AG09309 (cell line): ENCODE results near the gene APOC1.

Source experiments
- DNase-seq: peaks from one replicate; pipeline ENCODE4 v3.0.0-alpha.2; 2010; ENCODE audit warnings: low read depth
- H3K4me3 ChIP-seq: 2 replicates; pipeline ENCODE4 v1.5.1; 2011; ENCODE audit warnings: mild to moderate bottlenecking, low read depth, low read length, moderate library complexity; ENCODE audit not compliant: control insufficient read depth
- TF ChIP-seq, protein P1 (sequence below): IDR thresholded peaks from 2 replicates; pipeline ENCODE4 v1.5.1; 2011; ENCODE audit warnings: mild to moderate bottlenecking, low read depth, low read length, inconsistent platforms; ENCODE audit not compliant: insufficient read depth, control insufficient read depth; ENCODE audit errors: missing control alignments

APOC1 gene

DNA sequence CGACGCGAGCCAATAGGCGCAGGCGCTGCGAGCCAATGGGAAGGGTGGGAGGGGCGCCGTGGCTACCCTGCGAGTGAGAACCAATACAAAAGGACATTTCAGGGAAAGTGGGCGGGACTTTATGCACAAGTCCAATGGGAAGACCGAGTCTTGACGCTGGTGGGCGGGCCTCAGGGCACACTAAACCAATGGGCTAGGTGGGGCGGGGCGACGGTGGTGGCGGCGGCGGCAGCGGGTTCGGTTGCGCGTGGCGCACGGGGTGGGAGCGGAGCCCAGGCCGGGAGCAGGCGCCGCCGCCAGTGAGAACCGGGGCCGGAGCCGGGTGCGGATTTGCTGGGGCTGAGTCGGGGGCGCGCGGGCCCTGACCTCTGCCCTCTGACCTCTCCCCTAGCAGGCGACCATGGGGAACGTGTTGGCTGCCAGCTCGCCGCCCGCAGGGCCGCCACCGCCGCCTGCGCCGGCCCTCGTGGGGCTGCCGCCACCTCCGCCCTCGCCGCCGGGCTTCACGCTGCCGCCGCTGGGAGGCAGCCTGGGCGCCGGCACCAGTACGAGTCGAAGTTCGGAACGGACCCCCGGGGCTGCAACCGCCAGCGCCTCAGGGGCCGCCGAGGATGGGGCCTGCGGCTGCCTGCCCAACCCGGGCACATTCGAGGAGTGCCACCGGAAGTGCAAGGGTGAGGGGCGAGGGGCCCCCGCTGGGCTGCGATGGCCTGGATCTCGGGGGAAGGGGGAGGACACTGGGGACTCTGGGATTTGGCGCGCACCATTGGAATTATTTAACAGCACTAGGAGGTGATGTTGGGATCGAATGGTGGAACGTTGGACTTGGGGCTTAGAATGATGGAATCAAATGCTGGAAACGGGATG, 23.2 kb upstream of the APOC1 start, which contains the start of gene TOMM40:
Gene TOMM40 (plus strand): TSS at position 239 of the 867 bp plus-strand sequence. CDS start 162 bp downstream, at position 401.
- no peak for DNase-seq
- TF ChIP-seq, protein P1, sequence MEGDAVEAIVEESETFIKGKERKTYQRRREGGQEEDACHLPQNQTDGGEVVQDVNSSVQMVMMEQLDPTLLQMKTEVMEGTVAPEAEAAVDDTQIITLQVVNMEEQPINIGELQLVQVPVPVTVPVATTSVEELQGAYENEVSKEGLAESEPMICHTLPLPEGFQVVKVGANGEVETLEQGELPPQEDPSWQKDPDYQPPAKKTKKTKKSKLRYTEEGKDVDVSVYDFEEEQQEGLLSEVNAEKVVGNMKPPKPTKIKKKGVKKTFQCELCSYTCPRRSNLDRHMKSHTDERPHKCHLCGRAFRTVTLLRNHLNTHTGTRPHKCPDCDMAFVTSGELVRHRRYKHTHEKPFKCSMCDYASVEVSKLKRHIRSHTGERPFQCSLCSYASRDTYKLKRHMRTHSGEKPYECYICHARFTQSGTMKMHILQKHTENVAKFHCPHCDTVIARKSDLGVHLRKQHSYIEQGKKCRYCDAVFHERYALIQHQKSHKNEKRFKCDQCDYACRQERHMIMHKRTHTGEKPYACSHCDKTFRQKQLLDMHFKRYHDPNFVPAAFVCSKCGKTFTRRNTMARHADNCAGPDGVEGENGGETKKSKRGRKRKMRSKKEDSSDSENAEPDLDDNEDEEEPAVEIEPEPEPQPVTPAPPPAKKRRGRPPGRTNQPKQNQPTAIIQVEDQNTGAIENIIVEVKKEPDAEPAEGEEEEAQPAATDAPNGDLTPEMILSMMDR, result no peak
- H3K4me3 ChIP-seq, result peak within 1 kb of the TSS; percentile 89

DNA sequence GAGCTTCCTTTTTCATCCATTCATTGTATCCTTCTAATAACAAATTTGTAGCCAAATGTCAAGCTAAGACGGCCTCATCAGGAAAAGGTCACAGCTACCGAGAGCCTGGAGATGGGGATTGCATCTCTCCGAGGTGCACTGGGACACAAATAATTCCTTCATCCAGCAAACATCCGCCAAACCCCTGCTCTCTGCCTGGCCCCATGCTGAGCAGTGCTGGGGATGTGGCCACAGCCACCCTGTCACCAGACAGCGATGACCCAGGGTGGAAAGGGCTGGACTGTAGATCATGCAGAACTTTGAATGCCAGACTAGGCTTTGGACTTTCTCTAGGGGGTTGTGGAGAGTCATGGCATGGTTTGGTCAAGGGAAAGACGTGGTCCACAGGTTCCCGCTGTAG, 21.5 kb upstream of the APOC1 start:
- TF ChIP-seq, protein P1, result no peak
- DNase-seq, result no peak
- H3K4me3 ChIP-seq, result no peak overlapping the region

DNA sequence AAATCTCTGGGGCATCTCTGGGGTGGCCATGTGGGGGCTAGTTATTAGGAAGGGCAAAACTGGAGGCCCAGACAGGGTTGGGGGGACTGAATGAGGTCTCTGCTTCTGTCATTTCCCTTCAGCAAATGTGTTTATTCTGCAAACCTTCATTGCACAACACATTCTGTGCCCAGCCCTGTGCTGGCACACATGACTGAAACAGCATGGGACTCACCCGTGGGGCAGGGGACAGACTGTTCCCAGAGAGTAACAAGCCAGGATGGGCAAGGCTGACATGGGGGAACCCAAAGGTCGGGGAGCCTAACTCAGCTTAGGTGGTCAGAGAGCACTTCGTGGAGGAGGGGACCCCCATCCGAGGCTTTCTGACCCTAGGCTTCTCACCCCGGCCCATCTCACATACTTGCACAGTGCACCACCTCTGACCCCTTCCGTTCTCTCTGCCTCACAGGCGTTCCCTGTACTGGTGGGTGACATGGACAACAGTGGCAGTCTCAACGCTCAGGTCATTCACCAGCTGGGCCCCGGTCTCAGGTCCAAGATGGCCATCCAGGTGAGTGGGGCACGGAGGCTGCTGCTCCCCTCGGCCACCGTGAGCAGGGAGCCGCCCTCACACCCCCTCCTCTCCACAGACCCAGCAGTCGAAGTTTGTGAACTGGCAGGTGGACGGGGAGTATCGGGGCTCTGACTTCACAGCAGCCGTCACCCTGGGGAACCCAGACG, 20.9 kb upstream of the APOC1 start:
- no peak for DNase-seq
- no peak overlapping the region for H3K4me3 ChIP-seq
- TF ChIP-seq, protein P1, result no peak

DNA sequence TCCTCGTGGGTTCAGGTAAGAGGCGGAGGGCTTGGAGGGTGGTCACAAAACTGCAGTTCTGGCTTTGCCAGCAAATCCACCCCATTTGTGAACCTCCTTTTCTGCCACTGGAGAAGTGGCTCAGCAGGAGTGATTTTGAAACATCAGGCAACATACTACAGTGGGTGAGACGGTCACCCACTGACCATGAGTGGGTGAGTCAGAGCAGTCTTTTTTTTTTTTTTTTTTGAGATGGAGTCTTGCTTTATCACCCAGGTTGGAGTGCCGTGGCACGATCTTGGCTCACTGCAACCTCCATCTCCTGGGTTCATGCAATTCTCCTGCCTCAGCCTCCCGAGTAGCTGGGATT, 20.4 kb upstream of the APOC1 start:
- TF ChIP-seq, protein P1, result no peak
- DNase-seq, result no peak
- H3K4me3 ChIP-seq, result no peak overlapping the region

DNA sequence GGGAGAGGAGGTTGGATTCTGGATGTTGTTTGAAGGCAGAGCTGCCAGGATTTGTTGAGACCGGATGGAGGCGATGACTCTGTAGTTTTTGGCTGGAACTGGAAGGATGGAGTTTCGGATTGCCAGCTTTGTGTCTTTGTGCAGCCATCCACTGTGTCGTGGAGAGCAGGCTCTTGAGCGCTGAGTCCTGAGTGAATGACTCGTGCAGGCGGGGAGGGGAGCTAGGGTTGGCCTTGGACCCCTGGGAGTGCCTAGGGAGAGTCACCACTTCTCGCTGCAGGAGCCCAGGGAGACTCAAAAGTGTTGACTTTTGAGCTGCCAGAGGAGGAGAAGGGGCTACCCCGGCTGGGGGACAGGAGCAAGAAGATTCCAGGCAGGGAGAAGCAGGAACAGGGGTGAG, 19.5 kb upstream of the APOC1 start:
- DNase-seq, result no peak
- TF ChIP-seq, protein P1, result no peak
- no peak overlapping the region for H3K4me3 ChIP-seq

DNA sequence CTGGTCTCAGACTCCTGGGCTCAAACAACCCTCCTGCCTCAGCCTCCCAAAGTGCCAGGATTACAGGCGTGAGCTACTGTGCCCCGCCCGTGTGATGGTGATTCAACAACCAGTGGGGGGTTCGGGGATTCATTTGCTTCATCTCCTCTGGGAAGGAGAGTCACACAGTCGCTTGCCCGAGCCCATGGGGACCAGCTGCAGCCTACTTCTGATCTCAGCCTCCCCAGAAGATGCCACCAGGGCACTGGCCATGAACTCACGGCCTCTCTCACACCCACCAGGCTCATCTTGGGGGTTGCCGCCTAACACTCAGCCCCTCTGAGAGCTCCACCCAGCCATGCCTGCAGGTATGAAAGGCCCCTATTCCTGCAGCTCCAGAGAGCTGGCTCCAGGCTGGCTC, 16.6 kb upstream of the APOC1 start:
- TF ChIP-seq, protein P1, result no peak
- H3K4me3 ChIP-seq, result no peak overlapping the region
- DNase-seq, result no peak
